IMR-90 (cell line): Measurements from ENCODE around the gene CTNND2. TPM values are rescaled to one million over a fixed set of nuclear protein-coding genes. Genes with fewer than 3 reads are reported as not detected.

ENCODE experiments used
- ATAC-seq: fragments of 200-7000 bp; cut with Tn5 transposase; 2 replicates; pipeline ENCODE4 v1.9.1; 2020; ENCODE audit warnings: low read depth, mild to moderate bottlenecking, moderate library complexity
- BruUV-seq: library from RNA; stranded (reverse); fragments of 400-500 nt; replicated peaks from 2 replicates; lab custom pipeline; 2021; lab: Mats Ljungman, UMichigan
- CTCF ChIA-PET: fragments of 300-600 bp; formaldehyde crosslinking; extraction: SDS; loops from one replicate; lab custom pipeline; 2021; ENCODE audit warnings: antibody characterized with exemption; lab: Yijun Ruan, JAX
- POLR2A ChIA-PET: fragments of 300-600 bp; sonication (Branson Sonifier 250); formaldehyde crosslinking; loops from one replicate; lab custom pipeline; 2022; ENCODE audit warnings: antibody characterized with exemption; ENCODE audit not compliant: unreplicated experiment; lab: Charles Lee
- DNase-seq: peaks from one replicate; pipeline ENCODE4 v3.0.0; 2013
- H2AFZ ChIP-seq: replicated peaks from 2 replicates; pipeline ENCODE3; 2013; ENCODE audit warnings: low read length, mild to moderate bottlenecking; ENCODE audit not compliant: poor library complexity
- H2AK5ac ChIP-seq: 2 replicates; pipeline ENCODE4 v1.6.1; 2013; ENCODE audit warnings: low read depth, low read length, inconsistent platforms
- H2AK9ac ChIP-seq: replicated peaks from 2 replicates; pipeline ENCODE3; 2013; ENCODE audit warnings: mild to moderate bottlenecking, low read depth, low read length, moderate library complexity; ENCODE audit not compliant: poor library complexity
- H2BK120ac ChIP-seq: 2 replicates; pipeline ENCODE4 v1.6.1; 2013; ENCODE audit warnings: low read depth, low read length, inconsistent platforms
- H2BK15ac ChIP-seq: 3 replicates; pipeline ENCODE4 v1.6.1; 2013; ENCODE audit warnings: low read depth, low read length, inconsistent platforms
- H2BK20ac ChIP-seq: 2 replicates; pipeline ENCODE4 v1.6.1; 2013; ENCODE audit warnings: low read depth, mild to moderate bottlenecking, inconsistent platforms, low read length, moderate library complexity
- H2BK5ac ChIP-seq: 2 replicates; pipeline ENCODE4 v1.6.1; 2013; ENCODE audit warnings: mild to moderate bottlenecking, low read depth, low read length, inconsistent platforms; ENCODE audit not compliant: poor library complexity, severe bottlenecking
- H3K14ac ChIP-seq: replicated peaks from 2 replicates; pipeline ENCODE4 v1.6.1; 2013; ENCODE audit warnings: low read depth, low read length, inconsistent platforms
- H3K18ac ChIP-seq: 2 replicates; pipeline ENCODE4 v1.6.1; 2013; ENCODE audit warnings: low read depth, low read length, control low read depth
- H3K23ac ChIP-seq: 2 replicates; pipeline ENCODE4 v1.6.1; 2013; ENCODE audit warnings: low read depth, low read length, inconsistent platforms
- H3K27ac ChIP-seq: 2 replicates; pipeline ENCODE4 v1.5.1; 2013; ENCODE audit warnings: mild to moderate bottlenecking, control low read depth, low read length; ENCODE audit not compliant: insufficient read depth
- H3K27me3 ChIP-seq: 2 replicates; pipeline ENCODE4 v1.6.1; 2013; ENCODE audit warnings: low read length; ENCODE audit not compliant: control insufficient read depth, insufficient read depth
- H3K36me3 ChIP-seq: 2 replicates; pipeline ENCODE4 v1.6.1; 2013; ENCODE audit warnings: low read length, mixed read lengths; ENCODE audit not compliant: control insufficient read depth, insufficient read depth
- H3K4ac ChIP-seq: 2 replicates; pipeline ENCODE4 v1.6.1; 2013; ENCODE audit warnings: low read depth, low read length, inconsistent platforms
- H3K4me1 ChIP-seq: 2 replicates; pipeline ENCODE4 v1.6.1; 2013; ENCODE audit warnings: low read length, mixed read lengths; ENCODE audit not compliant: control insufficient read depth, insufficient read depth
- H3K4me2 ChIP-seq: 2 replicates; pipeline ENCODE4 v1.6.1; 2013; ENCODE audit warnings: low read depth, mild to moderate bottlenecking, control low read depth, low read length, moderate library complexity
- H3K4me3 ChIP-seq: 2 replicates; pipeline ENCODE4 v1.5.1; 2013; ENCODE audit warnings: low read depth, mild to moderate bottlenecking, control low read depth, low read length, moderate library complexity; ENCODE audit not compliant: insufficient read depth
- H3K56ac ChIP-seq: 2 replicates; pipeline ENCODE4 v1.6.1; 2013; ENCODE audit warnings: low read length, inconsistent platforms; ENCODE audit not compliant: insufficient read depth; ENCODE audit errors: extremely low read depth
- H3K79me1 ChIP-seq, 2 experiments: 2 replicates each; pipeline ENCODE4 v1.6.1; 2013; ENCODE audit warnings: low read length in 2 of 2, inconsistent platforms in 1 of 2, low read depth in 1 of 2
- H3K9ac ChIP-seq: 2 replicates; pipeline ENCODE4 v1.6.1; 2013; ENCODE audit warnings: low read depth, low read length, control low read depth
- H3K9me1 ChIP-seq: 2 replicates; pipeline ENCODE4 v1.6.1; 2013; ENCODE audit warnings: low read length, inconsistent platforms; ENCODE audit not compliant: insufficient read depth
- H3K9me3 ChIP-seq: 2 replicates; pipeline ENCODE4 v1.6.1; 2013; ENCODE audit warnings: low read length; ENCODE audit not compliant: control insufficient read depth, insufficient read depth
- H4K20me1 ChIP-seq: 2 replicates; pipeline ENCODE4 v1.6.1; 2013; ENCODE audit warnings: low read length, inconsistent platforms; ENCODE audit not compliant: insufficient read depth
- H4K5ac ChIP-seq: 2 replicates; pipeline ENCODE4 v1.6.1; 2013; ENCODE audit warnings: mild to moderate bottlenecking, low read depth, low read length, control low read depth
- H4K8ac ChIP-seq, 2 experiments: 2 replicates each; pipeline ENCODE4 v1.6.1; 2013; ENCODE audit warnings: low read depth in 2 of 2, low read length in 2 of 2, control low read depth in 1 of 2, inconsistent platforms in 1 of 2
- H4K91ac ChIP-seq: 2 replicates; pipeline ENCODE4 v1.6.1; 2013; ENCODE audit warnings: low read depth, low read length, inconsistent platforms; ENCODE audit not compliant: insufficient read depth
- CHD1 ChIP-seq: IDR thresholded peaks from 2 replicates; pipeline ENCODE4 v1.6.1; 2012; ENCODE audit warnings: low read depth, low read length, improper control_type of control experiment
- MXI1 ChIP-seq: IDR thresholded peaks from 2 replicates; pipeline ENCODE4 v1.6.1; 2012; ENCODE audit warnings: low read depth, mild to moderate bottlenecking, low read length, moderate library complexity, borderline replicate concordance
- POLR2A ChIP-seq: IDR thresholded peaks from 2 replicates; pipeline ENCODE4 v1.6.1; 2012; ENCODE audit warnings: mild to moderate bottlenecking, low read depth, low read length
- RAD21 ChIP-seq: IDR thresholded peaks from 2 replicates; pipeline ENCODE4 v1.6.1; 2012; ENCODE audit warnings: low read length, improper control_type of control experiment
- RFX5 ChIP-seq: IDR thresholded peaks from 2 replicates; pipeline ENCODE4 v1.8.0; 2012; ENCODE audit warnings: low read depth, mild to moderate bottlenecking, low read length, moderate library complexity
- SMC3 ChIP-seq: fragments of 150-350 bp; IDR thresholded peaks from 2 replicates; pipeline ENCODE4 v1.6.1; 2016; ENCODE audit warnings: low read depth, mild to moderate bottlenecking, antibody characterized with exemption, low read length, moderate library complexity
- WGBS, 2 experiments: methylation state at CpG; one replicate each; pipeline versions ENCODE4 v1.1.5 to v1.1.7; 2013; ENCODE audit warnings: missing lambda C conversion rate in 2 of 2; ENCODE audit not compliant: insufficient read length in 1 of 2; ENCODE audit errors: extremely low coverage in 2 of 2; 5-methylcytosine and 5-hydroxymethylcytosine counted together
- dilution Hi-C: fragments of 300-500 bp; cut with HindIII; formaldehyde crosslinking; loops from one replicate; pipeline ENCODE4 v1.14.3; 2018; ENCODE audit warnings: low sequenced_read_pairs; ENCODE audit not compliant: unreplicated experiment
- in situ Hi-C: fragments of 300-500 bp; cut with MboI; formaldehyde crosslinking; loops from 3 replicates; pipeline ENCODE4 v1.14.3; 2019; ENCODE audit warnings: low sequenced_read_pairs, inconsistent platforms, mixed read lengths
- intact Hi-C: fragments of 100-400 bp; cut with micrococcal nuclease; formaldehyde crosslinking; loops from 2 replicates; pipeline ENCODE4 v1.10.0; 2022
- polyA plus RNA-seq, 3 experiments: library from polyadenylated mRNA; depleted of rRNA; stranded (reverse); fragments of >200 nt; gene quantifications; 2 replicates each; pipeline ENCODE4 v1.2.3, GENCODE V29; 2012; ENCODE audit warnings: low replicate concordance in 1 of 3
- total RNA-seq: library from RNA; depleted of rRNA; stranded (reverse); fragments of >200 nt; gene quantifications from 2 replicates; pipeline ENCODE4 v1.2.3, GENCODE V29; 2012
- TF ChIP-seq, protein P1 (sequence below): fragments of 150-350 bp; IDR thresholded peaks from 2 replicates; pipeline ENCODE4 v1.6.1; 2017; ENCODE audit warnings: mild to moderate bottlenecking, antibody characterized with exemption, low read length, low read depth
- TF ChIP-seq, protein P2 (sequence below): conservative IDR thresholded peaks from 2 replicates; pipeline ENCODE4 v1.5.1; 2012; ENCODE audit warnings: mild to moderate bottlenecking, low read depth, low read length, improper control_type of control experiment

The CTNND2 gene
- total and polyA plus RNA-seq, 2 of the 4 experiments (the other 2 are of a cell fraction): not detected

DNA sequence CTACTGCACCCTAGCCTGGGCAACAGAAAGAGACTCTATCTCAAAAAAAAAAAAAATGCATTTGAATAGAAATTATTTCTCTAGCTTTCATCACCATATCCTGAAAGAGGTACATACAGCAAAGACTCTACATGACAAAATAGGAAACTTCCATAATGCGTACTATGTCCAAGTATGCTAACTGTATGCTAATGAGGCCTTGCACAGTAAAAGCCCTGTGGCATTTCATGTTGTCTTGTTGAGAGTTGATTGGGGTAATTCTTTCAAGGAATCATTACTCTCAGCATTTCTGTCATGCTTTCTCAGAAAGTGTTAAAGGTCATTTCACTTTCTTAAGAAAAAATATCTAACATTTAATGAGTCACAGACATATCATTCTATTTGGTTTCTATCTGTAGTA is 393.4 kb downstream of the CTNND2 start:
- Histone ChIP-seq H3K27ac (no peak overlapping the region), H2AFZ (no peak overlapping the region), H3K56ac (no peak overlapping the region), H2BK20ac (no peak overlapping the region), H2AK9ac (no peak overlapping the region), H3K4me2 (no peak overlapping the region), H2AK5ac (no peak overlapping the region), H4K5ac (no peak overlapping the region), H4K20me1 (no peaks in the 10 kb centered on the region), H2BK5ac (no peak overlapping the region), H3K4me1 (no peaks in the 10 kb centered on the region), H4K91ac (no peak overlapping the region), H2BK15ac (no peak overlapping the region), H3K18ac (no peak overlapping the region), H3K9ac (no peak overlapping the region), H3K79me1 (no peaks in the 10 kb centered on the region), H3K9me1 (no peaks in the 10 kb centered on the region), H3K4ac (no peak overlapping the region), H3K9me3 (peaks cover 12% of the 10 kb centered on the region; the same call in 1 of the 2 replicates), H2BK120ac (no peak overlapping the region), H3K4me3 (no peak overlapping the region), H4K8ac (no peak overlapping the region), H3K27me3 (no peaks in the 10 kb centered on the region), H3K23ac (no peak overlapping the region), H3K36me3 (no peaks in the 10 kb centered on the region), H3K14ac (no peak overlapping the region)
- ChIA-PET CTCF (no interaction called here), POLR2A (no interaction called here)
- intact Hi-C loops (no loop called here), dilution Hi-C loops (no loop called here), in situ Hi-C loops (no loop called here)
- TF ChIP-seq, protein P1, sequence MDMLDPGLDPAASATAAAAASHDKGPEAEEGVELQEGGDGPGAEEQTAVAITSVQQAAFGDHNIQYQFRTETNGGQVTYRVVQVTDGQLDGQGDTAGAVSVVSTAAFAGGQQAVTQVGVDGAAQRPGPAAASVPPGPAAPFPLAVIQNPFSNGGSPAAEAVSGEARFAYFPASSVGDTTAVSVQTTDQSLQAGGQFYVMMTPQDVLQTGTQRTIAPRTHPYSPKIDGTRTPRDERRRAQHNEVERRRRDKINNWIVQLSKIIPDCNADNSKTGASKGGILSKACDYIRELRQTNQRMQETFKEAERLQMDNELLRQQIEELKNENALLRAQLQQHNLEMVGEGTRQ: no peak
- TF ChIP-seq MXI1 (no peak), CHD1 (no peak), SMC3 (no peak), POLR2A (no peak), RAD21 (no peak), RFX5 (no peak)
- TF ChIP-seq, protein P2, sequence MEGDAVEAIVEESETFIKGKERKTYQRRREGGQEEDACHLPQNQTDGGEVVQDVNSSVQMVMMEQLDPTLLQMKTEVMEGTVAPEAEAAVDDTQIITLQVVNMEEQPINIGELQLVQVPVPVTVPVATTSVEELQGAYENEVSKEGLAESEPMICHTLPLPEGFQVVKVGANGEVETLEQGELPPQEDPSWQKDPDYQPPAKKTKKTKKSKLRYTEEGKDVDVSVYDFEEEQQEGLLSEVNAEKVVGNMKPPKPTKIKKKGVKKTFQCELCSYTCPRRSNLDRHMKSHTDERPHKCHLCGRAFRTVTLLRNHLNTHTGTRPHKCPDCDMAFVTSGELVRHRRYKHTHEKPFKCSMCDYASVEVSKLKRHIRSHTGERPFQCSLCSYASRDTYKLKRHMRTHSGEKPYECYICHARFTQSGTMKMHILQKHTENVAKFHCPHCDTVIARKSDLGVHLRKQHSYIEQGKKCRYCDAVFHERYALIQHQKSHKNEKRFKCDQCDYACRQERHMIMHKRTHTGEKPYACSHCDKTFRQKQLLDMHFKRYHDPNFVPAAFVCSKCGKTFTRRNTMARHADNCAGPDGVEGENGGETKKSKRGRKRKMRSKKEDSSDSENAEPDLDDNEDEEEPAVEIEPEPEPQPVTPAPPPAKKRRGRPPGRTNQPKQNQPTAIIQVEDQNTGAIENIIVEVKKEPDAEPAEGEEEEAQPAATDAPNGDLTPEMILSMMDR: no peak
- DNase-seq (no peak), ATAC-seq (no peak)
- no CpG with 5 or more reads among the region's 1 CpG for WGBS, 2 experiments
- no TSS peak for BruUV-seq
